ENCODE results near the gene CDH16. TPM values are rescaled to one million over a fixed set of nuclear protein-coding genes. Genes with fewer than 3 reads are reported as not detected.
A peak's percentile ranks its signal among the peaks of the same experiment; 100 is the strongest.

Gene CDH16
- total RNA-seq, 1 donor from 2014 or later = not detected

DNA sequence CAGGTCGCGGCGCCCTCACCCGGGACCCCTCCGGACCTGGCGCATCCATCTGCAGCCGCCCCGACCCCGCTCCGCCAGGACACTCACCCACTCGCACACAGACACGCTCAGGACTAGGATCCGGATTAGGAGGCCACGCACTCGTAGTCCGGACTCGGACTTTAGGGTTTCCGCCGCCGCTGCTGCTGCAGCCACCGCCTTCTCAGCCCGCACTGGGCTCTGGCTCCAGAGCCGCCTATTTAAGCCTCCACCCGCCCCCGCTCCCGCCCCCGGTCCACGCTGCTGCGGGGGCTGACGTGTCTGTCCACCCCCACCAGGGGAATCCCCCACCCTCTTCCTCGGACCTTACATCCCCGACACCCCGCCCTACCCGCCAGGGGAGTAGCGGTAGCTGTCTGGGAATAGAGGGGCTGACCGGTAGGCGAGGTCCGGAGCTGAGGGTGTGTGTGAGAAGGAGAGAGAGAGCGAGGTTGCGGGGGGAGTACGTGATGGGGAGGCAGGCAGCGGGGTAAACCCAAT lies 6.7 kb upstream of the CDH16 start, which contains the start of gene RRAD:
TSS of gene RRAD (minus strand) at position 214 of the 519 bp plus-strand sequence. CDS start 356 bp downstream, outside the sequence.
- peaks cover 11 to 12% of the 10 kb centered on the region in 2 donors for H3K36me3 ChIP-seq
- H3K9me3 ChIP-seq = no peaks in the 10 kb centered on the region
- H3K4me1 ChIP-seq = peaks cover 28 to 51% of the 10 kb centered on the region in 2 donors
- no peaks in the 10 kb centered on the region for H3K27me3 ChIP-seq
- intact Hi-C loops (cut with DNase I) = loop anchor here (1.0 to 10.0 kb wide), 5 partner anchors 9 to 1019 kb away; partner anchors contain the start of genes CIAO2B, CMTM4, LCAT and PDP2
- peak within 1 kb of the TSS; percentile 59 to 93 for H3K4me3 ChIP-seq
- peak within 1 kb of the TSS; percentile 84 to 99 for H3K27ac ChIP-seq
- peak; percentile 50 to 88 for DNase-seq (ENCODE audit: low spot score in 2 of 2)
- TF ChIP-seq, protein P1, sequence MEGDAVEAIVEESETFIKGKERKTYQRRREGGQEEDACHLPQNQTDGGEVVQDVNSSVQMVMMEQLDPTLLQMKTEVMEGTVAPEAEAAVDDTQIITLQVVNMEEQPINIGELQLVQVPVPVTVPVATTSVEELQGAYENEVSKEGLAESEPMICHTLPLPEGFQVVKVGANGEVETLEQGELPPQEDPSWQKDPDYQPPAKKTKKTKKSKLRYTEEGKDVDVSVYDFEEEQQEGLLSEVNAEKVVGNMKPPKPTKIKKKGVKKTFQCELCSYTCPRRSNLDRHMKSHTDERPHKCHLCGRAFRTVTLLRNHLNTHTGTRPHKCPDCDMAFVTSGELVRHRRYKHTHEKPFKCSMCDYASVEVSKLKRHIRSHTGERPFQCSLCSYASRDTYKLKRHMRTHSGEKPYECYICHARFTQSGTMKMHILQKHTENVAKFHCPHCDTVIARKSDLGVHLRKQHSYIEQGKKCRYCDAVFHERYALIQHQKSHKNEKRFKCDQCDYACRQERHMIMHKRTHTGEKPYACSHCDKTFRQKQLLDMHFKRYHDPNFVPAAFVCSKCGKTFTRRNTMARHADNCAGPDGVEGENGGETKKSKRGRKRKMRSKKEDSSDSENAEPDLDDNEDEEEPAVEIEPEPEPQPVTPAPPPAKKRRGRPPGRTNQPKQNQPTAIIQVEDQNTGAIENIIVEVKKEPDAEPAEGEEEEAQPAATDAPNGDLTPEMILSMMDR (IDR thresholded peaks at IDR 0.05) = no peak

DNA sequence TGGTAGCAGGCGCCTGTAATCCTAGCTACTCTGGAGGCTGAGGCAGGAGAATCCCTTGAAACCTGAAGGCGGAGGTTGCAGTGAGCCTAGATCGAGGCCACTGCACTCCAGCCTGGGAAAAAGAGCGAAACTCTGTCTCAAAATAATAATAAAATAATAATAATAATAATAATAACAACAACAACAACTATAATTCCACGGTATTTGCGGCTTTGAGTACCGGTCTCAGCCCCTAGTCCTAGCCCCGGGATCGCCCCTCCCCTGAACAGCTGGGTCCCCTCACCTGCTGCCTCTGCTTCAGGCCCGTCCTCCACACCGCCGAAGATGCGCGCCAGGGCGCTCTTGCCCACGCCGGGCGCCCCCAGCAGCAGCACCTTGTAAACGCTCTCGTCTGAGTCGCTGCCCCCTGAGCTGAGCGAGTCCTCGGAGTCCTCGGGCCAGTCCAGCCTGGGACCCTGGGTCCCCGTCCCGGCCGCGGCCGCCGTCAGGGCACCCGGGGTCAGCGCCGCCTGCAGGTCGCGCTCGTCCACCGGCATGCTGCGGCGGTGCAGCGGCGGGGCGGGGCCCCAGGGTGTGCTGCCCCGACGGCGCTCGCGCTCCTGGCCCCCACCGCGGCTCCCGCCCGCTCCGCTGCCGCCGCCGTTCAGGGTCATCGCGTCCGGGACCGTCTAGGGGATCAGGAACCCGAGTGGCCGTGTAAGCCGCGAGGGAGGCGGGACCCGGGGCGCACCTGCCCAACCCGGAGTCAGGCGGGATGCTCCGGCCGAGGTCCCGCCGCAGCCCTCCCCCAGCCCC lies 6.0 kb upstream of the CDH16 start:
- Histone ChIP-seq H3K36me3 (peaks cover 11 to 12% of the 10 kb centered on the region in 2 donors), H3K4me1 (peaks cover 28 to 51% of the 10 kb centered on the region in 2 donors), H3K27ac (peak overlapping the region; percentile 84 to 99), H3K4me3 (peak overlapping the region; percentile 59 to 93), H3K9me3 (no peaks in the 10 kb centered on the region), H3K27me3 (no peaks in the 10 kb centered on the region)
- no peak for DNase-seq (ENCODE audit: low spot score in 2 of 2)
- TF ChIP-seq, protein P1 (IDR thresholded peaks at IDR 0.05) = peak; percentile 40 to 61 (median 43)
- intact Hi-C loops (cut with DNase I) = loop anchor here (1.0 to 10.0 kb wide), 5 partner anchors 10 to 1020 kb away; partner anchors contain the start of genes CIAO2B, CMTM4, LCAT and PDP2

DNA sequence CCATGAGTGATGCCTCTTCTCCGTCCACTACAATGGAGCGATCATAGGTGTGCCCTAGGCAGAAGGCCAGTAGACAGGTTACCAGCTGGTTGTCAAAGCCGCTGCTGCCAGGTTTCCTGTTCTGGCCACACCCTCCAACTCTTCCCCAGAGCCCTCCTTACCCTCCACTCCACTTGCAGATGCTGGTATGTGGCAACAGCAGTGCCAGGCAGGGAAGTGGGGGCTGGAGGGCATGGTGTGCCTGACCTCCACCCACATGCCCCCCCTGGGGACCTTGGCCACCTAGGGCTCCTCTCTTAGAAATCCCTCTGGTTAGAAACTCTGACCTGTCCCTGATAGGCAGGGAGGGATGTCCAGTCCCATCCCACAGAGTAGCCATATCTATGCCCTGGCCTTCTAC lies 5.2 kb upstream of the CDH16 start:
- H3K36me3 ChIP-seq = peaks cover 11 to 12% of the 10 kb centered on the region in 2 donors
- peak overlapping the region; percentile 84 to 99 for H3K27ac ChIP-seq
- H3K9me3 ChIP-seq = no peaks in the 10 kb centered on the region
- no peaks in the 10 kb centered on the region for H3K27me3 ChIP-seq
- DNase-seq (ENCODE audit: low spot score in 2 of 2) = no peak
- intact Hi-C loops (cut with DNase I) = loop anchor here (1.0 to 10.0 kb wide), 2 partner anchors 29 to 1021 kb away; partner anchors contain the start of gene LCAT
- H3K4me1 ChIP-seq = peaks cover 28 to 51% of the 10 kb centered on the region in 2 donors
- TF ChIP-seq, protein P1 (IDR thresholded peaks at IDR 0.05) = no peak
- H3K4me3 ChIP-seq = peak overlapping the region; percentile 13 to 93

DNA sequence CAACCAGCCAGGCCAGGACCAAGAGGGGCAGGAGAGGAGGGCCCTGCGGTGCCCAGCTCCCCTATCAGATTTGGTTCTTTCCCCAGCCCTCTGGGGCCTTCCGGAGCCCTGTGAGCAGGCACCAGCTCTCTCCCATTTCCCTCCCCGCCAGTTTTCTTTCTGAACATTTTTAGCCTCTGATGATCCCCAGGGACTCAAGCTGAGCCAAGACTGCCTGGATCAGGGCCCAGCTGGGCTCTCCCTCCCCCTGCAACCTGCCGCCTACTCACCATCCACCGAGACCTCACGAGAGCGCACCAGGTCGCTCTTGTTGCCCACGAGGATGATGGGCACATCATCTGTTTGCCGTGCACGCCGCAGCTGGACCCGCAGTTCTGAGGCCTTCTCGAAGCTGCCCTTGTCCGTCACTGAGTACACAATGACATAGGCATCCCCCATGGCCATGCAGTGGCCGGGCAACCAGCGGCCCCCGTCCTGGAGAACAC lies 4.6 kb upstream of the CDH16 start:
- H3K27ac ChIP-seq = peak overlapping the region; percentile 84 to 99
- peak; percentile 52 to 91 for DNase-seq (ENCODE audit: low spot score in 2 of 2)
- no peaks in the 10 kb centered on the region for H3K27me3 ChIP-seq
- no peaks in the 10 kb centered on the region for H3K9me3 ChIP-seq
- H3K36me3 ChIP-seq = peaks cover 11 to 12% of the 10 kb centered on the region in 2 donors
- TF ChIP-seq, protein P1 (IDR thresholded peaks at IDR 0.05) = no peak
- intact Hi-C loops (cut with DNase I) = loop anchor here (1.0 to 10.0 kb wide), 2 partner anchors 28 to 1022 kb away; partner anchors contain the start of gene LCAT
- peak overlapping the region; percentile 14 to 93 for H3K4me3 ChIP-seq
- peaks cover 28 to 48% of the 10 kb centered on the region in 2 donors for H3K4me1 ChIP-seq

DNA sequence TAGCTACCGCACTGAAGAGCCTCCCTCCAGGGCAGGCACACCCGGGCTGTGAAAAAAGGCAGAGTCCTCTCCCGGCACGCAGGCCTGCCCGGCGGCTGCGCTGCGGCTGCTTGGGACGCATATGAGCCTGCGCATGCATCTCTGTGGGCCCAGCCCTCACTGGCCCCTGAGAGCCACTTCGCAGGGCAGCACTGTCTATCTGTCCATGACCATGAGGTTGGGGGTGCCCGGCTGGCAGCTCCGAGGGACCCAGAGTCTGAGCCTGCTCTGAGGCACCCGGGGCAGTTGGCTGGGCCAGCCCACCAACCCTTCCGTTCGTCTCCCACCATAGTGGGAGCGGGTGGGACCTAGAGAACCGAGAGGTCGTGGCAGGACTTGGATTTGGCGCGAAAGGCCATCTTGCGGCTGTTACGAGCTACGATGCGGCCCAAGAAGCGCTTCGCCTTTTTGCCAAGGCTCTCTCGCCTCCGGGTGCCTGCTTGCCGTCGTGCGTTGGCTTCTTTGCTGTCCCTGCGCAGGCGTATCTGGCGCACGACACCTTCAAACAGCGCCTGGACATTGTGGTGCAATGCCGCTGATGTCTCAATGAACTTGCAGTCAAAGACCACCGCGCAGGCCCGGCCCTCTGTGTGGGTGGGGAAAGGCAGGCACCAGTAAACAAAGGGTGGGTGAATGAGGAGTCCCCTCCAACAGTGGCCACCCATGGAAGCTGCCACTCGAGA lies 3.2 kb upstream of the CDH16 start:
- H3K4me3 ChIP-seq = no peak overlapping the region
- H3K4me1 ChIP-seq = peaks cover 21 to 35% of the 10 kb centered on the region in 2 donors
- intact Hi-C loops (cut with DNase I) = loop anchor here (10.0 kb wide), 1 partner anchor 1023 kb away; the partner anchor contains the start of gene LCAT
- no peak for DNase-seq (ENCODE audit: low spot score in 2 of 2)
- peak overlapping the region; percentile 47 to 99 for H3K27ac ChIP-seq
- H3K27me3 ChIP-seq = no peaks in the 10 kb centered on the region
- peaks cover 11 to 12% of the 10 kb centered on the region in 2 donors for H3K36me3 ChIP-seq
- TF ChIP-seq, protein P1 (IDR thresholded peaks at IDR 0.05) = no peak
- no peaks in the 10 kb centered on the region for H3K9me3 ChIP-seq

All from ascending aorta (tissue), 2 donors.